22Rv1 (cell line): ENCODE measurements around the gene PDGFRA.

Source experiments
- H3K27ac ChIP-seq: fragments of 450-650 bp; 2 replicates; pipeline ENCODE4 v1.5.1; 2017
- ZFX ChIP-seq: fragments of 450-650 bp; IDR thresholded peaks from 2 replicates; pipeline ENCODE4 v1.6.1; 2017; ENCODE audit warnings: antibody characterized with exemption, borderline replicate concordance
- TF ChIP-seq, protein P1 (sequence below): fragments of 450-650 bp; IDR thresholded peaks from 2 replicates; pipeline ENCODE4 v1.5.1; 2017; ENCODE audit warnings: mild to moderate bottlenecking

PDGFRA gene

DNA sequence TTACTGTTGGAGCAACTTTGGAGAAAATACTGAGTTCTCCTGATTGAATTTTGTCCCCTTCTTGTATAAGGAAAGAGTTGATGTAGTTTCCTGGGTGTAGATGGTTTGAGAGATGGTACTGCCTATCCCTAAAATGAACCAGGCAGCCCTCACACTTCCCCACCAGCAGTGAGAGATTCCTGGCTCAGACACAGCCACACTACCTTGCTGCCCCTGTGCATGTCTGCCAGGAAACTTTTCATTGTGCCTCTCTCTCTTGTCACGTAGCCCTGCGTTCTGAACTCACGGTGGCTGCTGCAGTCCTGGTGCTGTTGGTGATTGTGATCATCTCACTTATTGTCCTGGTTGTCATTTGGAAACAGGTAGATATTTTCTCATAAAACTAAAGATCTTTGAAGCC is 45.2 kb downstream of the PDGFRA start:
- TF ChIP-seq ZFX = no peak
- TF ChIP-seq, protein P1, sequence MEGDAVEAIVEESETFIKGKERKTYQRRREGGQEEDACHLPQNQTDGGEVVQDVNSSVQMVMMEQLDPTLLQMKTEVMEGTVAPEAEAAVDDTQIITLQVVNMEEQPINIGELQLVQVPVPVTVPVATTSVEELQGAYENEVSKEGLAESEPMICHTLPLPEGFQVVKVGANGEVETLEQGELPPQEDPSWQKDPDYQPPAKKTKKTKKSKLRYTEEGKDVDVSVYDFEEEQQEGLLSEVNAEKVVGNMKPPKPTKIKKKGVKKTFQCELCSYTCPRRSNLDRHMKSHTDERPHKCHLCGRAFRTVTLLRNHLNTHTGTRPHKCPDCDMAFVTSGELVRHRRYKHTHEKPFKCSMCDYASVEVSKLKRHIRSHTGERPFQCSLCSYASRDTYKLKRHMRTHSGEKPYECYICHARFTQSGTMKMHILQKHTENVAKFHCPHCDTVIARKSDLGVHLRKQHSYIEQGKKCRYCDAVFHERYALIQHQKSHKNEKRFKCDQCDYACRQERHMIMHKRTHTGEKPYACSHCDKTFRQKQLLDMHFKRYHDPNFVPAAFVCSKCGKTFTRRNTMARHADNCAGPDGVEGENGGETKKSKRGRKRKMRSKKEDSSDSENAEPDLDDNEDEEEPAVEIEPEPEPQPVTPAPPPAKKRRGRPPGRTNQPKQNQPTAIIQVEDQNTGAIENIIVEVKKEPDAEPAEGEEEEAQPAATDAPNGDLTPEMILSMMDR = no peak
- no peak overlapping the region for H3K27ac ChIP-seq

- TF ChIP-seq ZFX = no peak
- TF ChIP-seq, protein P1 = no peak
- H3K27ac ChIP-seq = no peak overlapping the region
Observed at GRCh38 chr4:54274795-54275665, 45.9 kb downstream of the PDGFRA start.

GRCh38 chr4:54276641-54277430 is 47.7 kb downstream of the PDGFRA start:
- TF ChIP-seq ZFX = no peak
- TF ChIP-seq, protein P1 = no peak
- no peak overlapping the region for H3K27ac ChIP-seq

DNA sequence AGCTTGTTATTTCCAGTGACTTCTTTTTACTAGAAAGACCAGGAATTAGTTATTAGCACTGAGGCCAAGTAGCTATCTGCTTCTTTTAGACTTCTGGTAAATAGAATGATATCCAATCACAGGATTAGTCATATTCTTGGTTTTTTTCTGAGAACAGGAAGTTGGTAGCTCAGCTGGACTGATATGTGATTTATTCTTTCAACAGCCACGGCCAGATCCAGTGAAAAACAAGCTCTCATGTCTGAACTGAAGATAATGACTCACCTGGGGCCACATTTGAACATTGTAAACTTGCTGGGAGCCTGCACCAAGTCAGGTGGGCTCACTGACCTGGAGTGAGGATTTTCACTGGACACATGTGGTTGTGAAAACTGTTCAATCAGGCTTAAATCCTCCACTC is 48.6 kb downstream of the PDGFRA start:
- no peak overlapping the region for H3K27ac ChIP-seq
- TF ChIP-seq, protein P1 = no peak
- no peak for TF ChIP-seq ZFX

- no peak overlapping the region for H3K27ac ChIP-seq
- TF ChIP-seq, protein P1 = no peak
Observed at GRCh38 chr4:54278216-54278615, 49.1 kb downstream of the PDGFRA start.

DNA sequence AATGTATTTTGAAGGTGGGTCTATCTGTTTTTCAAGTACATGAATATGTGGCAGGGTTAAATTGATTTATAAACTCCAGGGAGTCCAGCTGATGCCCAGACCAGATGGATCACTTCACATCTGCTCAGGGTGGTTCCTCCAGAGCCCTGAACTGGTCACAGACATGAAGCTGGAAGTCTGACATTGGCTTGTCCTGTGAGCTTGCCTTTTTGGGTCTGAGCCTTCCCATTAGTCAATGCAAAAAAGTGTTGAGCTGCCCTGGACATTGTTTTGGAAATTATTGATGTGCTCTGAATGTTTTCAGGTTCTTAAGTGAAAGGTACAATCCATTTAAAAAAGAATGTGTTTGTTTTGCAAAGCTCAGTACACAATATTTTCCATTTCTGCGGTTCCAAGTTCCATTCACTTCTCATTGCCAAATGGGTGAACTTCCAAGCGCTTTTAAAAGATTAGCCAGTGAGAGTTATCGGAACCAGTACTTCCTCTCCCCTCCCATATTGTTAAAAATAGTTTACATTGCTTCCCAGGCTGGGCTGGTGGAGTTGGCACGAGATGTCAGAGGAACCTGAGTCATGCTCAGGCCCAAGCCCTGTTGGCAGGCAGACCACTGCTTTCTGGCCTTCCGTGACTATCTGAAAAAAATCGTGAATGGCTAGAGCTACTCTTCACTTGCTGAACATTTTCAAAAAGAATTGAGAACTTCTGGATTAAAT is 52.1 kb downstream of the PDGFRA start:
- H3K27ac ChIP-seq = no peak overlapping the region
- TF ChIP-seq, protein P1 = no peak
- TF ChIP-seq ZFX = no peak
